ENCODE measurements around the gene MPZL2.

DNA sequence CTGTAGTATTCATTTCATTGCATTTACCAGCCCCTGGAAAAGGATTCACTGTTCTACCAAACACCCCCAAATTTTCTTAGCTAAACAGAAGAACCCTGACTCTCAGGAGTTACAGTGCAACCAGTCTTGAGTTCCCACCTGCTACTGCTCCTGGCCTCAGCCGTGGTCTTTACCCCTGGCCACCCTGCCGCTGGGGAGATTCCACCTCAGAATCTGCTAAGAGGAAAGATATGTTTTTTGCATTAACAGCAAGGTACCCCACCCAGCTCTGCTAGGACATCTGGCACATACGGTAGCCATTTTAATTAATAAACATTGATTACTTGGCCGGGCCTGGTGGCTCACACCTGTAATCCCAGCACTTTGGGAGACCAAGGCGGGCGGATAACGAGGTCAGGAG, 48.3 kb downstream of the MPZL2 start:
- TF ChIP-seq CTCF (IDR thresholded peaks at IDR 0.05) (no peak), POLR2AphosphoS5 (IDR thresholded peaks at IDR 0.05) (no peak), POLR2A (IDR thresholded peaks at IDR 0.05) (no peak), EP300 (IDR thresholded peaks at IDR 0.05; ENCODE audit: low read depth) (no peak)

Data from transverse colon (tissue), 4 donors.